Esophagus muscularis mucosa (tissue), 4 donors: Measurements from ENCODE around the gene AP2A1.

Source experiments
- EP300 ChIP-seq: sonication (generic); formaldehyde crosslinking; IDR thresholded peaks from one replicate; pipeline ENCODE4 v1.6.1; 2017; ENCODE audit warnings: antibody characterized with exemption
- POLR2A ChIP-seq: fragments of 450-650 bp; IDR thresholded peaks from one replicate; pipeline ENCODE4 v1.6.1; 2017; ENCODE audit warnings: antibody characterized with exemption, moderate library complexity, mild to moderate bottlenecking, low read depth
- POLR2AphosphoS5 ChIP-seq, 2 donors: sonication (generic); formaldehyde crosslinking; IDR thresholded peaks; one replicate each; pipeline ENCODE4 v1.6.1; 2017; ENCODE audit warnings: antibody characterized with exemption in 2 of 2
- TF ChIP-seq, protein P1 (sequence below), 3 experiments: fragments of 200-600 bp in 2 of 3; fragments of 450-650 bp in 1 of 3; sonication (generic) in 2 of 3; IDR thresholded peaks; one replicate each; pipeline ENCODE4 v1.5.1; 2017 to 2019; ENCODE audit warnings: antibody characterized with exemption in 3 of 3, mild to moderate bottlenecking in 2 of 3, moderate library complexity in 1 of 3

DNA sequence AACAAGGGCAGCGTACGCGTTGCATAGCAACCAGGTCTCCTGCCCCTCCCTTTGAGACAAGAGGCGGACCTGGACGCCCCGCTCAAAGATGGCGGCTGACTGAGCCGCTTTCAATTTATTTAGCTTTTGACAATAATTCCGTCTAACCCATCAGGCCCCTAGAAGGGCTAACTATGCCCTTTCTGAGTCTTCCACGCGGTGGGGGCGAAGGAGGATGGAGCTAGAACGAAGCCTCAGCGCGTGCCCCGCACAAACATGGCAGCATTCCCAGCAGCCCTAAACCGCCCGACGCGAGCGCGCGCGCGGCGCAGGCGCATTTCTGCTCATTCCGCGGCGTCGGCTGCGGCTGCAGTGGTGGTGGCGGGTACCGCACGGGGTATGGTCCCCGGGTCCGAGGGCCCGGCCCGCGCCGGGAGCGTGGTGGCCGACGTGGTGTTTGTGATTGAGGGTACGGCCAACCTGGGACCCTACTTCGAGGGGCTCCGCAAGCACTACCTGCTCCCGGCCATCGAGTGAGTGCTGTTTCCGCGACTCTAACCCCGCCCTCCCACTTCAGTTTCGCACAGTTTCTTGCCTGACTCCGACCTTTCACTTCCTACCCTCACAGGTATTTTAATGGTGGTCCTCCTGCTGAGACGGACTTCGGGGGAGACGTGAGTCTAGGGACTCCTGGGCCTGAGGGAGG, 51.3 kb downstream of the AP2A1 start, which contains the start of gene MED25:
- TF ChIP-seq POLR2A (peak; percentile 55), POLR2AphosphoS5 (IDR thresholded peaks at IDR 0.05) (peak; percentile 87 to 89), EP300 (no peak)
- TF ChIP-seq, protein P1, sequence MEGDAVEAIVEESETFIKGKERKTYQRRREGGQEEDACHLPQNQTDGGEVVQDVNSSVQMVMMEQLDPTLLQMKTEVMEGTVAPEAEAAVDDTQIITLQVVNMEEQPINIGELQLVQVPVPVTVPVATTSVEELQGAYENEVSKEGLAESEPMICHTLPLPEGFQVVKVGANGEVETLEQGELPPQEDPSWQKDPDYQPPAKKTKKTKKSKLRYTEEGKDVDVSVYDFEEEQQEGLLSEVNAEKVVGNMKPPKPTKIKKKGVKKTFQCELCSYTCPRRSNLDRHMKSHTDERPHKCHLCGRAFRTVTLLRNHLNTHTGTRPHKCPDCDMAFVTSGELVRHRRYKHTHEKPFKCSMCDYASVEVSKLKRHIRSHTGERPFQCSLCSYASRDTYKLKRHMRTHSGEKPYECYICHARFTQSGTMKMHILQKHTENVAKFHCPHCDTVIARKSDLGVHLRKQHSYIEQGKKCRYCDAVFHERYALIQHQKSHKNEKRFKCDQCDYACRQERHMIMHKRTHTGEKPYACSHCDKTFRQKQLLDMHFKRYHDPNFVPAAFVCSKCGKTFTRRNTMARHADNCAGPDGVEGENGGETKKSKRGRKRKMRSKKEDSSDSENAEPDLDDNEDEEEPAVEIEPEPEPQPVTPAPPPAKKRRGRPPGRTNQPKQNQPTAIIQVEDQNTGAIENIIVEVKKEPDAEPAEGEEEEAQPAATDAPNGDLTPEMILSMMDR (IDR thresholded peaks at IDR 0.05) = peak; percentile 23 to 51 (median 50)
